Hepatocyte (in vitro differentiated cells): Measurements from ENCODE around the gene DNAJB1. TPM values are rescaled to one million over a fixed set of nuclear protein-coding genes. Genes with fewer than 3 reads are reported as not detected.
"Not testable (repeated sequence)": the region's sequence is repeated elsewhere in the genome, so short reads cannot be mapped to it uniquely, and the experiment has no call there.

Experiments
- DNase-seq: peaks from one replicate; pipeline ENCODE4 v3.0.0-alpha.2; 2016; ENCODE audit warnings: low spot score
- H2AFZ ChIP-seq: fragments of 200-600 bp; sonication (generic); 2 replicates; pipeline ENCODE4 v1.6.0; 2016; ENCODE audit warnings: antibody characterized with exemption, mild to moderate bottlenecking
- H3K27ac ChIP-seq: fragments of 200-600 bp; sonication (generic); 2 replicates; pipeline ENCODE4 v1.5.1; 2016; ENCODE audit warnings: mild to moderate bottlenecking
- H3K27me3 ChIP-seq: fragments of 200-600 bp; sonication (generic); 2 replicates; pipeline ENCODE4 v1.6.1; 2016
- H3K36me3 ChIP-seq: fragments of 200-600 bp; sonication (generic); replicated peaks from 2 replicates; pipeline ENCODE4 v1.5.1; 2016; ENCODE audit warnings: low read depth; ENCODE audit not compliant: insufficient read depth
- H3K4me1 ChIP-seq: fragments of 200-600 bp; sonication (generic); 2 replicates; pipeline ENCODE4 v1.5.1; 2016; ENCODE audit warnings: mild to moderate bottlenecking, moderate library complexity; ENCODE audit not compliant: insufficient read depth
- H3K4me2 ChIP-seq: fragments of 200-600 bp; sonication (generic); 2 replicates; pipeline ENCODE4 v1.6.0; 2016
- H3K4me3 ChIP-seq: fragments of 200-600 bp; sonication (generic); 2 replicates; pipeline ENCODE4 v1.5.1; 2016; ENCODE audit warnings: mild to moderate bottlenecking
- H3K79me2 ChIP-seq: fragments of 200-600 bp; sonication (generic); 2 replicates; pipeline ENCODE4 v1.6.0; 2017; ENCODE audit warnings: mild to moderate bottlenecking
- H3K9me2 ChIP-seq: fragments of 200-600 bp; sonication (generic); replicated peaks from 2 replicates; pipeline ENCODE4 v1.6.0; 2017; ENCODE audit warnings: mild to moderate bottlenecking; ENCODE audit not compliant: insufficient read depth
- H3K9me3 ChIP-seq: fragments of 200-600 bp; sonication (generic); 2 replicates; pipeline ENCODE4 v1.5.1; 2016; ENCODE audit warnings: low read depth, mild to moderate bottlenecking
- H4K20me1 ChIP-seq: fragments of 200-600 bp; sonication (generic); 2 replicates; pipeline ENCODE4 v1.6.0; 2016; ENCODE audit warnings: mild to moderate bottlenecking; ENCODE audit not compliant: insufficient read depth, poor library complexity, severe bottlenecking
- CTCF ChIP-seq: fragments of 200-600 bp; sonication (generic); IDR thresholded peaks from 2 replicates; pipeline ENCODE4 v1.5.1; 2016; ENCODE audit warnings: antibody characterized with exemption, mild to moderate bottlenecking; ENCODE audit not compliant: poor library complexity
- EZH2 ChIP-seq: fragments of 200-600 bp; sonication (generic); IDR thresholded peaks from 2 replicates; pipeline ENCODE4 v1.6.1; 2016; ENCODE audit warnings: antibody characterized with exemption, mild to moderate bottlenecking, borderline replicate concordance
- EZH2phosphoT487 ChIP-seq: fragments of 200-600 bp; sonication (generic); IDR thresholded peaks from one replicate; pipeline ENCODE4 v1.6.1; 2018; ENCODE audit warnings: antibody characterized with exemption, mild to moderate bottlenecking, low read depth, moderate library complexity; ENCODE audit not compliant: unreplicated experiment, severe bottlenecking
- WGBS: methylation state at CpG from one replicate; pipeline ENCODE4 v1.1.6; 2016; ENCODE audit warnings: low lambda C conversion rate; ENCODE audit errors: missing lambda C conversion rate; 5-methylcytosine and 5-hydroxymethylcytosine counted together
- polyA plus RNA-seq: library from polyadenylated mRNA; unstranded; fragments of >200 nt; fragmentation: Nextera tagmentation; extraction: Ambion mirVana; gene quantifications from 2 replicates; pipeline ENCODE4 v1.2.1, GENCODE V29; 2016
- total RNA-seq: library from RNA; depleted of rRNA; stranded (reverse); fragments of >200 nt; gene quantifications from 2 replicates; pipeline ENCODE4 v1.2.3, GENCODE V29; 2014

DNAJB1 gene
- total and polyA plus RNA-seq, 2 experiments from 2014 or later = 104 to 185 TPM

- H3K4me3 ChIP-seq = no peak overlapping the region
- no peaks in the 10 kb centered on the region for H3K9me3 ChIP-seq
- H3K4me1 ChIP-seq = peaks cover 5% of the 10 kb centered on the region
- H2AFZ ChIP-seq = no peak overlapping the region
- no peaks in the 10 kb centered on the region for H3K27me3 ChIP-seq
- peak; percentile 7 for DNase-seq
- no peak for TF ChIP-seq CTCF
- TF ChIP-seq EZH2phosphoT487 = no peak
- TF ChIP-seq EZH2 = no peak
- H3K36me3 ChIP-seq = no peaks in the 10 kb centered on the region
- H3K27ac ChIP-seq = no peak overlapping the region
- WGBS = 95% methylated on average over 26 of the region's 31 CpGs
- H3K4me2 ChIP-seq = no peak overlapping the region
- peaks cover 30% of the 10 kb centered on the region for H3K79me2 ChIP-seq
- peaks cover 3% of the 10 kb centered on the region for H4K20me1 ChIP-seq
- H3K9me2 ChIP-seq = no peaks in the 10 kb centered on the region
These were observed 47.8 kb upstream of the DNAJB1 start for GRCh38 chr19:14565765-14566711.

DNA sequence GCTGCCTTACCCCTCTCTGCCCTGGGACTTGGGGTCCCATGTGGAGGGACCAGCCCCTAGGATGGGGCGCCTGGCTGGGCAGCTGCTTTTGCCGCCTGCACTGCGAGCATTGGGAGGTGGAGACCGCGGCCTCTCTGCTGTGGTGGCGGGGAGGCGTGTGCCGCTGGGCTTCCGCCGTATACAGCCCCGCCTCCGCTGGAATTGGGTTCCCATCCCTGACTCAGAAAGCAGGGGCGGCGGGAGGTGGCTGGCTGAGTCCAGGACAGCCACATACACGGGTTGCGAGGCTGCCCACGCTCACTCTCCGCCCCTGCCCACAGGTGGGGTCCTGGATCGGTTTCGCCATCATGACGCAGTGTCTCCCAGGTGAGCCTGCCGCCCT lies 47.1 kb upstream of the DNAJB1 start:
- H3K27me3 ChIP-seq = no peaks in the 10 kb centered on the region
- H3K36me3 ChIP-seq = no peaks in the 10 kb centered on the region
- H3K79me2 ChIP-seq = peaks cover 30% of the 10 kb centered on the region
- no peaks in the 10 kb centered on the region for H3K4me1 ChIP-seq
- DNase-seq = no peak
- WGBS = 96% methylated on average over 22 of the region's 22 CpGs
- H2AFZ ChIP-seq = no peak overlapping the region
- TF ChIP-seq CTCF (no peak), EZH2phosphoT487 (no peak), EZH2 (no peak)
- no peaks in the 10 kb centered on the region for H3K9me2 ChIP-seq
- H3K4me3 ChIP-seq = no peak overlapping the region
- no peak overlapping the region for H3K4me2 ChIP-seq
- H3K9me3 ChIP-seq = no peaks in the 10 kb centered on the region
- H3K27ac ChIP-seq = no peak overlapping the region
- H4K20me1 ChIP-seq = peaks cover 5% of the 10 kb centered on the region

DNA sequence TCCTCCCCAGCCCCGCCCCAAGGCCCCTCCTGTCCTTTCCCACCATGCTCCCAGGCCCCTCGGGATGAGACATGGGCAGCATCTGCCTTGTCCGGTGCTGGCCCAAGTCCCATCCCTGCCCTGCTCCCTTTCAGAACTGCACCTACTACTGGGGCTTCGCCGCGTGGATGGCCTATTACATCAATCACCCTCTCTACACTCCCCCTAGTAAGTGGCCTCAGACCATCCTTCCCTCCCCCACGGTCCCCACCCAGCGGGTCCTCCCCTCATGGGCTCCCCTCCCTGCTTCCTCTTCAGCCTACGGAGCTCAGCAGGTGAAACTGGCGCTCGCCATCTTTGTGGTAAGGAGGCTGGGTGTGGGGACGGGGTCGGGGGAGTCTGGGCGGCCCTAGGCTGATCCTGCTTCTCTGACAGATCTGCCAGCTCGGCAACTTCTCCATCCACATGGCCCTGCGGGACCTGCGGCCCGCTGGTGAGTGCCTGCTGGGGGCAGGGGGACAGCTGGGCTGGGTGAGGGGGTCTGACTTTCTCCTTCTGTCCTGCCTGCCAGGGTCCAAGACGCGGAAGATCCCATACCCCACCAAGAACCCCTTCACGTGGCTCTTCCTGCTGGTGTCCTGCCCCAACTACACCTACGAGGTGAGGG lies 46.6 kb upstream of the DNAJB1 start:
- 93% methylated on average over 13 of the region's 22 CpGs for WGBS
- not testable (repeated sequence) for H3K4me1 ChIP-seq, H3K4me3 ChIP-seq, H3K27me3 ChIP-seq, H2AFZ ChIP-seq, H3K9me2 ChIP-seq, H3K27ac ChIP-seq, H4K20me1 ChIP-seq, H3K4me2 ChIP-seq, DNase-seq, H3K36me3 ChIP-seq, H3K9me3 ChIP-seq
- H3K79me2 ChIP-seq = peaks cover 30% of the 10 kb centered on the region

DNA sequence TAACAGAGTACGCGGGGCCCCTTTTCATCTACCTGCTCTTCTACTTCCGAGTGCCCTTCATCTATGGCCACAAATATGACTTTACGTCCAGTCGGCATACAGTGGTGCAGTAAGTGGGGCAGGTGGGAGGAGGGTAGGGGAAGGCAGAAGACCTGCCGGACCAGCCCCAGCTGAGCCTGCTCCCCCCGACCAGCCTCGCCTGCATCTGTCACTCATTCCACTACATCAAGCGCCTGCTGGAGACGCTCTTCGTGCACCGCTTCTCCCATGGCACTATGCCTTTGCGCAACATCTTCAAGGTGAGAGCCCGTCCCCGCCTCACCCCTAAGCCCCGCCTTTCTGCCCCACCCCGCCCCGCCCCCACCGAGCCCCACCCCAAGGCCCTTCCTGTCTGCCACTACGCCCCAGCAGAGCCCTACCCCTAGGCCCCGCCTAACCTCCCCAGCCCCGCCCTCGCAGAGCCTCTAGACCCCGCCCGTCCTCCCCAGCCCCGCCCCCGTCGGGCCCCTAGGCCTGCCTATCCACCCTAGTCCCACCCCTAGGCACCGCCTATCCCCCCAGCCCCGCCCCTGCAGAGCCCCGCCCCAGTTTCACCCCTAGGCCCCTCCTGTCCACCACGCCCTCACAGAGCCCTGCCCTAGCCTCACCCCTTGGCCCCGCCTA lies 45.9 kb upstream of the DNAJB1 start:
- Histone ChIP-seq H3K27me3 (no peaks in the 10 kb centered on the region), H3K27ac (no peak overlapping the region), H3K79me2 (peaks cover 30% of the 10 kb centered on the region), H3K4me3 (no peak overlapping the region), H3K9me2 (no peaks in the 10 kb centered on the region), H2AFZ (no peak overlapping the region), H4K20me1 (peaks cover 5% of the 10 kb centered on the region), H3K36me3 (no peaks in the 10 kb centered on the region), H3K4me1 (no peaks in the 10 kb centered on the region), H3K9me3 (no peaks in the 10 kb centered on the region), H3K4me2 (no peak overlapping the region)
- DNase-seq = peak; percentile 23
- 97% methylated on average over 6 of the region's 33 CpGs for WGBS
- TF ChIP-seq EZH2 = no peak
- no peak for TF ChIP-seq CTCF
- TF ChIP-seq EZH2phosphoT487 = no peak
